ENCODE data around the gene RASGEF1C.

The RASGEF1C gene

DNA sequence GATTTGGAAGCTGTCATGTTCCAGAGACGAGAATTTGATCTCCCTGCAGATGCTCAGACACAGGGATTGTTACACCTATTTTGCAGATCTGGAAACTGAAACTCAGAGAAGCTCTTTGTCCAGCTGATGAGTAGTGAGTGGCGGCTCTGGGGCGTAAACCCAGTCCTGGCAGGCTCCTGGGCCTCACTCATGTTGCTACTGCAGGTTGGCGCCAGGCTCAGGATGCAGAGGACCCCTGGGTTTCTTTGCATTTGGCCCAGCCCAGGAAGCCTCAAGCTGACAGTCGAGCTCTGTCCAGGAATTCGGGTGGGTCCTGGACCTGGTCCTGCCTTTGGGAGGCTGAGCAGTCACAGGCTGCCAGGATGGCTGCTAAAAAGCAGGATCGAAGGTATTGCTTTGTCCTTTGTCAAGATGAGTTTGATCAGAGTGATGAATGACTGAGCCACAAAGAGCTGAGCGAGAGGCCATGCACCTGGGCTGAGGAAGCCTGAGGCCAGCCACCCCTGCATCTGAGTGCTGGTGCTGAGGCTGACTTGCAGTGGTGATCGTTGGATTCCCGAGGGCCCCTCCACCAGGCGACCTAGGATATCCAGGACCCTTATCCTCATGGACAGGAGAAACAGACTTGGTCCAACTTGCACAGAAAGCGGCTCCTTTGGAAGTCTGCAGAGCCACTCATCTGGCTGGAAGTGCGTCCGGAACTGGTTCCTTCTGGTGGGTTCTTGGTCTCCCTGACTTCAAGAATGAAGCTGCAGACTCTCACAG lies 129.1 kb downstream of the RASGEF1C start:
- no peak for FAIRE-seq

DNA sequence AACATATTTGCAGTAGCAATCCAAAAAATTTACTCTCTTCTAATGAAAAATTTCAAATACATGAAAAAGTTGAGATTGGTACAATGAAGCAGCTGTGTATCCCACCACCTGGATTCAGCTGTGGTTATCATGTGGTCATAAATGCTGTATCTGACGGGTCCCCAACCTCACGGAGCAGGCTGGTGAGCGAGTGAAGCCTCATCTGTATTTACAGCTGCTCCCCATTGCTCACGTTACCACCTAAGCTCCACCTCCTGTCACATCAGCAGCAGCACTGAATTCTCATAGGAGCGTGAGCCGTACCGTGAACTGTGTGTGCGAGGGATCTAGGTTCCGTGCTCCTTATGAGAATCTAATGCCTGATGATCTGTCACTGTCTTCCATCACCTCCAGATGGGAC lies 130.7 kb downstream of the RASGEF1C start:
- no peak for FAIRE-seq

DNA sequence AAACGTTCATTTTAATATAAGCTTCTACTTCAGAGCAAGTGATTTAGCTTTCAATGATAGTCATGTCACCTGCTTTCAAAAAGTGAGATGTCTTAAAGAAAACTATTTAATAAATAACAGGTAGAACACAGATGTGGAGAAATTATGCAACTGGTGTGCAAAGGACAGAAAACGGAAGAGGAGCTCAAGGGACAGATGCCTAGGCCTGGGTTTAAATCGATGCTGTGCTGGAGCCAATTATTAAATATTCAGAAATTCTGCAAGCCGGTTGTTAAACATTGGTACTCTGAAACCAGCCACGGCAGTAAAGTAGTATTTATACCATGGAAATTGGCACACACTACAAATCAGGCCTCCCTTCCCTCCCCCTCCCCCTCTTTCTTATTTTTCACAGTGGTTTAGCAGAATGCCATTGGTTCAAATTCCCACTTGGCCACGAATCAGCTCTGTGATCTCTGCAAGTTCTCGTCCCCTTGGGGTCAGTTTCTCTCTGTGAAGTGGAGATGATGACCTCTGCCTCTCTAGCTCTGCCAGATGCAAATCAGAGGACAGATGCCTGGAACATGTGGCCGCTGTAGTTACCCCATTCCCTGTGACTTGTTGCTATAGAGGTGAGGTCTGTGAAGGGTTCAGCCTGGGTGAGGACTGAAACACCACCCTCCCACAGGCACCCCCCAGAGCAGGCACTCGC lies 131.3 kb downstream of the RASGEF1C start:
- FAIRE-seq, result no peak

DNA sequence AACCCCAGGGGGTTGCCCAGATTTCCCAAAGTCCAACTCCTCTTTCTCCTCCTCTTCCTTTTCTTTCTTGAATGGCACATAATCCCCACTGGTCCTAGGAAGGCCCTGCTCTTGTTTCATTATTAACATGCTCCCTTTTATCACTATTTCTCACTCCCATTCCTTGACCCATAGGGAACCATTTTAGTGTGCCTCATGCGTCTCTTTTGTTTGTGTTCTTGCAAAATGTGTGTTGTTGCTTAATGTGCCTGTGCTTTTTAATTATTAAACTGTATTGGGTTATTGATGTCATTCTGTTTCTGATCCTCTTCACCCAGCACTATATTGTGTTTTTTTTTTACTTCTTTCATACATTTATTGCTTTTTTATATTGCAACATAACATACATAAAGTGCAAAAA lies 133.3 kb downstream of the RASGEF1C start:
- FAIRE-seq, result no peak

DNA sequence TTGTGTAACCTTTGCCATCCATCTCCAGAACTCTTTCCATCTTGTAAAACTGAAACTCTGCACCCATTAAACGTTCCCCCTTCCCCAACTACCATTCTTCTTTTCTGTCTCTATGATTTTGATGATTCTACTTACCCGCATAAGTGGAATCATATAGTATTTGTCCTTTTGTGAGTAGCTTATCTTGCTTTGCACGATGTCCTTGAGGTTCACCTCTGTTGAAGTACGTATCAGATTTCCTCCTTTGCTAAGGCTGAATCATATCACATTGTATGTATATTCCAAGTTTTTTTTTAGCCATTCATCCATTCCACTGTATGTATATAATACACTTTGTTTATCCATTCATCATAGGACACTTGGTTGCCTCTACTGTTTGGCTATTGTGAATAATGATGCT lies 134.5 kb downstream of the RASGEF1C start:
- no peak for FAIRE-seq

DNA sequence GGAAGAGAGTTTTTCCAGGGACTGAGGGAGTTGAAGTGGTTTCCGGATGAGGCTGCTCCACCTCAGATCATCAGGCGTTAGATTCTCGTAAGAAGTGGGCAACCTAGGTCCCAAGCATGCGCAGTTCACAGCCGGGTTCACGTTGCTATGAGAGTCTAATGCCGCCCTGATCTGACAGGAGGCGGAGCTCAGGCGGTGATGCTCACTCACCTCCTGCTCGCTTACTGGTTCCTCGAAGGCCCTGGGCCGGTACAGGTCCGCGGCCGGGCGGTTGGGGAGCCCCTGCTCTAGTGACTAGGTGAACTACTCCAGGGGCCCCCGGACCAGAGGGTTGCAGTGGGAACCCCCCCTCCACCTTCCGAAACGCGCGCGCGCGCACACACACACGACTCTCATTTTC lies 136.5 kb downstream of the RASGEF1C start:
- no peak for FAIRE-seq

DNA sequence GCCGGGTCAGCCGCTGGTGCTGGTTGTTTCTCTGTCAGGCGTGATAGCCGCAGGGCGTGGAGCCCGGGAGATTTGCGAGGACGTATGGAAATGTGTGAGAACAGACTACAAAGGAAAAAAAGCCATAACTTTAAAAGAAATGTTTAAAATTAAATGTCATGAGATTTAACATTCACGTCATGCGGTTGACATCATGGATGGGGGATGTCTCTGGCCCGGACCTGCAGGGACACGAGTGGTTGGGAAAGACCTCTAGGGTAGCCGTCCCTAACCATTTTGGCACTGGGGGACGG lies 136.8 kb downstream of the RASGEF1C start:
- no peak for FAIRE-seq

DNA sequence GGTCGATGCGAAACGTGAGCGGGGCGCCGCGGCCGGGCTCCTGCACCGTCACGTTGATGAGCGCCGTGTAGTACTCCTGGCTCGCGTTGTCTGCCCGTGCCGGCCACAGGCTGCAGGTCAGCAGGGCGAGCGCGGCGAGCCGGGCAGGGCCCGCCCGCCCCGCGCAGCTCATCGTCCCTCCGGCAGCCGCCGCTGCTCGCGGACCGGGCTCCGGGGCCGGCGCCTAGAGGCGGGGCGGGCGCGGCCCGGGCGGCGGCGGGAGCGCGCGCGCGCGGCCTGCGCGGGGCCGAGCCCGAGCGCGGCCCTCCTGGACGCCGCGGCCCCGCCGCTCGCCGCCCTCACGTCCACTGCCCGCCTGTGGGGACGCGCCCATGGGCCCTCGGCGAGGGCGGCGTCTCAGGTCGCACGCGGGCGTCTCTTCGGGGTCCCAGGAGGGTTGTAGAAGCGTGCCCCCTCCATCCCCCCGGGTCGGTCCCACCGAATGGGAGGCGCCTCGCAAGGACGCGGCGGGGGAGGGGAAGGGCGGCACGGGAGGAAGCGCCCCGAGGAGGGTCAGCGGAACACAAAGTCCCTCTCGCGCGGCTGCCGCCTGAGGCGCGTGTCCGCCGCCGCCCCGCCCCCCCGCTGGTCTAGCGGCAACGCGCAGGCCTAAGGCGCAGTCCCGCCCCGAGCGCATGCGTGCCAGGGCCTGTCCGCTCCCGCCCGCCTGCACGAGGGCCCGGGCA lies 137.3 kb downstream of the RASGEF1C start, which contains the start of gene RNF130:
Gene RNF130 (minus strand): TSS at position 229 of the 725 bp plus-strand sequence. CDS start 57 bp downstream, at position 172.
- no peak for FAIRE-seq

DNA sequence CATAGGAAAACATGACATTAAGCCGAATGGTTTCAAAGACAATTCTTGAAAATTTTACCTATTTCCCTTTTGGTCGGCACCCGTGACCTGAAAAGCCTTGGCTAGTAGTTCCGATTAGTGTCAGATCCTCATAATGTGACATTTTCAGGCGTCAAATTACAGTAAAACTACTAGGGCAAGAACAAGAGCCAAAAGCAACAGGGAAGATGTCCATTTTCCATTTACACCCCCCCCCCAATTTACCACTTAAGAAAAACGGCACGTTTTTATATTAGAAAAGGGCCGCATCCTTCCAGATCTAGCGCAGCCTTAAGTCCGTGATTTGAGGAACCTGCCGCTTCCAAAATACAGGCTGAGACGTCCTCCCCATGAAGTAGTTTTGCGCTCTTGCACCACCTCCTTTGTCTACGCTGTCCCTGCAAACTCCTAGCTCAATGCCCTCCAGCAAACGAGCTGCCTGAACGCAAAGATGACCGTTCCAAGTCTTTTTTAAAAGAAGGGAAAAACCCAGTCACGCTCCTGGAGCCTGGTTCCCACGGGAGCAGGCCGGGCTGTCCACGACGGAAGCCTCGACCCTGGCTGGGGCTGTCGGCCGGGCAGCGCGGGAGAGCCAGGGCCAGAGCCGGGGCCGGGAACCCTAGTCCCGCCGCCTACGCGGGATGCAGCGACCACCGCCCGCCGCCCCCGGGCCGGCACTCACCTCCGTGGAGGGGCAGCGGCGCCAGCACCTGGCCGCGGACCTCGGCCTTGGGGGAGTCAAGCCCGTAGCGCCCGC lies 138.1 kb downstream of the RASGEF1C start:
- FAIRE-seq, result no peak

DNA sequence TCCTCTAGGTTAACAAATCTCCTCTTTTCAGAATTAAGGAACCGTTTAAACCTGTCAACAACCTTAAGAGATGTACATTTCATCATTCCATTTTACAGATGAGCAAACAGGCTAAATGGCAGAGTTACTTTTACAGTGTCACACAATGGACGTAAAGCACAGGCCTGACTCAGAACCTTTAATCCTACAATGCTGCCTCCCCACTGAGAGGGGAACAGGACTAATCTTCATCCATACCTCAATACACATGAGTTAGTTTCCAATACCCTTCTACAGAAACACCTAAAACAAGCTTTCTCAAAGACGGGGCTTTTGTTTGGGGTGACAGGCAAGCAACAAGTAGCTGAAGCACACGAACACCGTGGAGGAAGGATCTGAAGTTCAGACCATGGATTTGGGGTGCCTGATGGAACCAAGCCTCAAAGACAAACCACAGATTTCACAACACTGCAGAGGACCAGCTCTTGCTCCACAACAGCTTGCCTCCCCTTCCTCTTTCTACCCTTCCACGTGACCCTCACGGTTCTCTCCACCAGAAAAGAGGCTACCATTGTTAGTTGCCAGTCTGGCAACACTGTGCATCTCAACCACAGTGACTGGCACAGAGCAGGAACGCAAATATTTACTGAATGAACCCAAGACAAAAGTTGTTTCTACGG lies 139.3 kb downstream of the RASGEF1C start:
- no peak for FAIRE-seq

DNA sequence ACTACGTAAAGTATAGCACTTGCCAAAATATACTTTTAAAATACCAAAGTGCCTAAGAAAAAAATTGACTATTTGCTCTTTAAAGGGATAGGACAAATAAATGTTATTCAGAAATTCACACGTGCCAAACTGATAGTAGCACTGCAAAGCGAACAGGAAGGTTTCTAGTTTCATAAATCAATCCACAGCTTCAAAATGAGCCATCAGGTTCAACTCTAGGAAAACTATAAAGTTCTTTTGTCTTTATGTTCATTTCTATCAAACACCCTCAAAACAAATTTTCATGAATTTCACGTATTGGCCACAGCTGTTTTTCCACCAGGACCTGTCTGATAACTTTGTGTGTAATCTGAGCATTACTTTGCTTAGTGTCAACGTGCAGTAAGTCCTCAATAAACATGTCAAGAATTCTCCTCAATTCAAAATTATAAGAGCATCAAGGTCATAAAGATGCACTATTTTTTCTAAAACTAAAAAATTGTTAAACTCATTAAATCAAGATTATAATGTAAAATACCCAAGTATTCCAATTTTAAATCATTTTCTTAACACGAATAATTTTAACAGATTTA lies 140.4 kb downstream of the RASGEF1C start:
- FAIRE-seq, result no peak

DNA sequence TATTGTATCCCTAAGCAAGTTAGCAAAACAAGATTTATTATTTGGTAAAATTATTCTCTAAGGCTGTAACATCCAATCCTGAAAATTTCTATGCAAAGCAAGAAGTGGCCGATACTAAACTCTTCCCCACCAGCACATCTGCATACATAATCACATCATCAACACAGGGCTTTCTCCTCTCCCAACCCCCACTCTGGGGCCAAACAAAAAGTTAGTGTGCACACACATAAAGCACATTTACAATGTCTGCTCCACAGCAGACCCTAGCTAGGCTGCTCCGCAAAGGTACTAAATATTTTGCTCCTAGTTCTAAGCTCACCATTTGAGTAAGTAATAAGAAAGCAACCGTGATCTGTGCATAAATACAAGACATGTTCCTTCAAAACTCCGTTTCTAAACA lies 141.0 kb downstream of the RASGEF1C start:
- no peak for FAIRE-seq

DNA sequence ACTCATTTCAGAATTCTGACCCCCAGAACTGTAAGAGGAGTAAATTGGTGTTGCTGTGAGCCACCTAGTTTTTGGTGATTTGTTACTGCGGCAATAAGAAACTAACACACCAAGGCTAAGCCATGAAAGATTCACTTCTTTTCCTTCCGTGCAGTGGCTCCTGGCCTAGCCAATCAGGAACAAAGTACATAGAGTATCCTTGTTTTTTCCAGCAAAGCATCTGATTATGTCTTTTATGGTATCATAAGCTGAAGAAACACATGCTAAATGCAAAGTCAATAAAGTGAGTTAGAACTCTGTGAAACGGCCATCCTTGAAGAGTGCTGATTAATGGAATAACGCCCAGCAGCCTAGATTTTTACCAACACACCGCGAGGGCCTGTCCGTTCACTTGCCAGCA lies 148.8 kb downstream of the RASGEF1C start:
- FAIRE-seq, result no peak

DNA sequence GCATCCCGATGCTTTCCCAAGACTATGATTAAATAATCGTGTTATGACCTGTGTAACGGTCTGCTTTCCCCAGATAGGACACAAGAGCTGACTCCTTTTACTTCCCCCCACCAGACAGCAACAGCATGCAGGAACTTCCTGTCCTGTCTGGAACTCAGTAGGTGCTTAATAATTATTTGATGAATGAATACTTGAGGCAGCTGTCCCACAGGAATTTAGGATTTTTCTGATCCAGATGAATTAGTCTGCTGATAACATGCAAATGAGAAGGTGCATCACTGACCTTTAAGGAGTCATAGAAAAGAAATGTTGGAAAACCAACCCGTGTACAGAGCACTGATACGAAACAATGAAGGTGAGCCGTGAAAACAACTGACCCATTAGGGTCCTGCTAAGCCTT lies 149.7 kb downstream of the RASGEF1C start:
- FAIRE-seq, result no peak

DNA sequence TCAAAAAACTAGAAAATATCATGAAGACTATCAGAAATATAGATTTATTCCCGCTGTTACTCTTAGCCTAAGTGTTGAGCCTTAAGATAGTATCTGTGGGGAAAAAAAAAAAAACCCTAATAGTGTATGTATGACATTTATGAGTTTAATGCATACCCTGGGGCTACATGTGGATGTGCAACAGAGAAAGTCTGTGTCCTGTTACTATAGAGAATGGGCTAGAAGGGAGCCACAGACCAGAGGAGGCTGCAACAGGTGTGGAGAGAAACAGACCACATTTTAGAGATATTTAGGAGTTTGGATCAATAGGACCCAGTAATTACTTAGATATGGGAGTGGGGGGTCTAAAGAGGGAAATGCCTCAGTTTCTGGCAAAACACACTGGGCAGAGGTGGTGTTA lies 152.9 kb downstream of the RASGEF1C start:
- FAIRE-seq, result no peak

DNA sequence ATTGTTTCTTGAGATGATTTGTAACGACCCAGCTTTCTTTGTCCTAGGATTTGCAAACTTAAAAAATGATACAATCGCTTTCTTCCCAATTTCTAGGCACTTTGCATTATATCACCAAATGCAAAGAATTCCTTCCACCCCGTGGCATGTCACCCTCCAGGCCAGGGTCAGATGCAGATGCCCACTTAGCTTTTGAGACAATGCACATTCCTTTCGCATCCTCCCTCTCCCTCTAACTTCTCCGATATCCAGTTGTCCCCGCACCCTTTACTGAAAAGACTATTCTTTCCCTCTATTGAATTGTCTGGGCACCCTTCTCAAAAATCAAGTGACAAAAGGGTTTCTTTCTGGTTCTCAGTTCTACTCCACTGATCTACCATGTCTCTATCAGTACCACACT lies 154.8 kb downstream of the RASGEF1C start:
- FAIRE-seq, result no peak

DNA sequence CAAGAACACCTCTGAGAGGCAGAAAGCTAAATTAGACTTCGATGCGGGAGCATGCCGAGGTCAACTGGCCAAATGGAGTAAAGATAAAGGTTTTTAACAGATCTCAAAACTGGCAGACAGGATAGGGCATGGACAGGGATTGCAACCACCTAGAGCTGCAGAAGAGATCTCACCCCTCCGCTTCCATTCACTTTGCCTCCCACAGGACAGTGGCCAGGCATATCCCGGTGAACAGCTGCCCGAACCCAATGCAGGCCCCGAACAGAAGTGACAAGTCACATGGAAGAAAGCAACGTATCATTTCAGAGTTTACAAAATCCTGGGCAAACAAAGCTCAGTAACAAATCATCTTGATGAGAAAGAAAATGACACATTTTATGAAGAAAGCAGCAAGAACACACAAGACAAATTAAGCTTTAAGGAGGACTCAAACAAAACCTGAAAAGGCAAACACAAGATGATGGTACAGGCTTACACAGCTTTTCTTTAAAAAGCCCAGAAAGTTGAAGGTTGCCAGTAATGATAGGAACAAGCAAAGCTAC lies 155.9 kb downstream of the RASGEF1C start:
- peak; percentile 27 for FAIRE-seq

DNA sequence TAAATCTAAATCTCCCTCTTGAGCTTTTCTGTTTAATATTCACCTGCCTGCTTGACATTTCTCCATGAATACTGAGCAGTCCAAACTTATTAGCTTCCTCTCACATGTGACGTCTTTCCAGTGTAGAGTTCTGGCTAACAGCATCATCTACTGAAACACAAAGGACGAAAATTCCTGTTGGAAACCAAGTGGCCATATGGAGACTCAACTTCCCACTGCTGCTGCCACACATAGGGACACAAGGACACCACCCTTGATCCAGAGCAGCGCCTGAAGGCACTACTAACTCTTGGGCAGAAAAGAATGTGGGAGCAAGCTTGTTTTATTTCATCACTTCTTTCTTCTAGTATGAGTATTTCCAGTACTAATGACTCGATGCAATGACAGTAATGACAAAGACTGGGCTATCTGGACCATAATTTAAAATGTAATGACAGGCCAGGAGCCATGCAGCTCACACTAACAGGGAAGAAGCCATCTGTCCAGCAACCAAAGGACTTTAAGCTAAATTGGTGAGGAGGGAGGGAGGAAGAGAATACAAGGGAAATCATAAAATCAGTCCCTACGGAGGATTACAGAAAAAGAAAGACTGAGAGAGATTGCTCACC lies 156.7 kb downstream of the RASGEF1C start:
- FAIRE-seq, result no peak
